GM21619 (cell line): ENCODE results near the gene BTNL2.
"Not testable (repeated sequence)": the region's sequence is repeated elsewhere in the genome, so short reads cannot be mapped to it uniquely, and the experiment has no call there.

ENCODE experiments used
- ATAC-seq: cut with Tn5 transposase; IDR thresholded peaks from one replicate; pipeline ENCODE4 v1.9.1; 2021; ENCODE audit not compliant: unreplicated experiment

The BTNL2 gene

GRCh38 chr6:32371229-32371628 is 35.8 kb downstream of the BTNL2 start:
- ATAC-seq: no peak

- ATAC-seq: no peak
These were observed 36.5 kb downstream of the BTNL2 start for GRCh38 chr6:32370505-32370904.

GRCh38 chr6:32369660-32370059 is 37.3 kb downstream of the BTNL2 start:
- no peak for ATAC-seq

- no peak for ATAC-seq
These were observed 39.3 kb downstream of the BTNL2 start for GRCh38 chr6:32367644-32368043.

DNA sequence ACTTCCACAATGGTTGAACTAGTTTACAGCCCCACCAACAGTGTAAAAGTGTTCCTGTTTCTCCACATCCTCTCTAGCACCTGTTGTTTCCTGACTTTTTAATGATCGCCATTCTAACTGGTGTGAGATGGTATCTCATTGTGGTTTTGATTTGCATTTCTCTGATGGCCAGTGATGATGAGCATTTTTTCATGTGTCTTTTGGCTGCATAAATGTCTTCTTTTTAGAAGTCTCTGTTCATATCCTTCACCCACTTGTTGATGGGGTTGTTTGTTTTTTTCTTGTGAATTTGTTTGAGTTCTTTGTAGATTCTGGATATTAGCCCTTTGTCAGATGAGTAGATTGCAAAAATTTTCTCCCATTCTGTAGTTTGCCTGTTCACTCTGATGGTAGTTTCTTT is 47.8 kb downstream of the BTNL2 start:
- ATAC-seq: not testable (repeated sequence)

DNA sequence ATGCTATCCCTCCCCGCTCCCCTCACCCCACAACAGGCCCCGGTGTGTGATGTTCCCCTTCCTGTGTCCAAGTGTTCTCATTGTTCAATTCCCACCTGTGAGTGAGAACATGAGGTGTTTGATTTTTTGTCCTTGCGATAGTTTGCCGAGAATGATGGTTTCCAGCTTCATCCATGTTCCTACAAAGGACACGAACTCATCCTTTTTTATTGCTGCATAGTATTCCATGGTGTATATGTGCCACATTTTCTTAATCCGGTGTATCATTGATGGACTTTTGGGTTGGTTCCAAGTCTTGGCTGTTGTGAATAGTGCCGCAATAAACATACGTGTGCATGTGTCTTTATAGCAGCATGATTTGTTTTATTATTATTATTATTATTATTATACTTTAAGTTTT is 48.4 kb downstream of the BTNL2 start:
- not testable (repeated sequence) for ATAC-seq

DNA sequence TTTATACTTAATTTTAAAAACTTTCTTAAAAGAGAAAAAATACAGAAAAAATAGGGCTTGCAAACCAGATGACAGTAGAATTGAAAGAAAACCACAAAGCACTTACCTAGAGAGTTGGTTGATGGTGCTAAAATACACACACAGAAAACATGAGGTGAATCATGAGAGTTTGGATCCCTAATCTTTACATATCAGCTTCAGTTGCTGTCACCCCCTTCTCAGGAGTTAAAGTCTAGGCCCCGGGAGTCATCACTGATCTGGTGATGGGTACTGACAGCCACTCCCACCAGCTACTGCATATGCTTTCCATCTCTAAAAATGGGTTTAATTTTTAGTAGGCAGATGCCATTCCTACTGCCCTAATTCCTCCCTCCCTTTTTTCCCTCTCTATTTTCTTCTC is 52.0 kb downstream of the BTNL2 start:
- ATAC-seq: no peak

- no peak for ATAC-seq
These were observed 53.6 kb downstream of the BTNL2 start for GRCh38 chr6:32353348-32353747.
